Loucy (cell line): Measurements from ENCODE around the gene SH2B2.
"Not testable (repeated sequence)": the region's sequence is repeated elsewhere in the genome, so short reads cannot be mapped to it uniquely, and the experiment has no call there.

Source experiments
- CTCF ChIP-seq: fragments of 200-600 bp; sonication (generic); conservative IDR thresholded peaks from 2 replicates; pipeline ENCODE4 v1.5.1; 2014; ENCODE audit warnings: mild to moderate bottlenecking, antibody characterized with exemption, low read length
- EZH2phosphoT487 ChIP-seq: fragments of 200-600 bp; IDR thresholded peaks from 2 replicates; pipeline ENCODE4 v1.6.1; 2018; ENCODE audit warnings: antibody characterized with exemption, mild to moderate bottlenecking, moderate library complexity, borderline replicate concordance

DNA sequence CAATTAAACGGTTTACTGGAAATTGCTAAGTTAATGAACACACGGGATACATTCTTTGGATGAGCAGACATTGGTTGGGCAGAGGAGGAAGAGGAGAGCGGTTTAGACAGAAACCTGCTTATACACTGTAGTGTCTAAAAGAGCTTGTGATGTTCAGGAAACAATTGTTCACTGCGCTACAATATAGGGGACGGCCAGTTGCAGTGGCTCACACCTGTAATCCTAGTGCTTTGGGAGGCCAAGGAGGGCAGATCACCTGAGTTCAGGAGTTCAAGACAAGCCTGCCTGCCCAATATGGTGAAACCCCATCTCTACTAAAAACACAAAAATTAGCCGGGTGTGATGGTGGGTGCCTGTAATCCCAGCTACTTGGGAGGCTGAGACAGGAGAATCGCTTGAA is 48.9 kb downstream of the SH2B2 start:
- TF ChIP-seq CTCF, EZH2phosphoT487: not testable (repeated sequence)
